Measurements from ENCODE around the gene PNLIPRP1.

Gene PNLIPRP1

DNA sequence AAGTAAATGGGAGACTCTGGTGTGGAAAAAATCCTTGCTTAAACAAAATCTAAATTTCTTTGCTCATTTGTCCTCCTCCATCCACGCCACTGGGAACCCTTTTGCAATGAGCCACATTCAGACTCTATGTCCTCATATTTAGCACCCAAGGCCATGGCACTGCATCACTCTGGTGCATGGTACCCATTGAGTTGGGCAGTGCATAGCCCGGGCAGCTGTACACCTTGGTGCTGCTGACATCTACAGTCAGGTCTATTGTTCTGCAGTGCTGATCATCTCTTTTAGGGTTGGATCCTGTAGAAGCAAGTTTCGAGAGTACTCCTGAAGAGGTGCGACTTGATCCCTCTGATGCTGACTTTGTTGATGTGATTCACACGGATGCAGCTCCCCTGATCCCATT, 6.8 kb downstream of the PNLIPRP1 start (continued):
- TF ChIP-seq, protein P1, sequence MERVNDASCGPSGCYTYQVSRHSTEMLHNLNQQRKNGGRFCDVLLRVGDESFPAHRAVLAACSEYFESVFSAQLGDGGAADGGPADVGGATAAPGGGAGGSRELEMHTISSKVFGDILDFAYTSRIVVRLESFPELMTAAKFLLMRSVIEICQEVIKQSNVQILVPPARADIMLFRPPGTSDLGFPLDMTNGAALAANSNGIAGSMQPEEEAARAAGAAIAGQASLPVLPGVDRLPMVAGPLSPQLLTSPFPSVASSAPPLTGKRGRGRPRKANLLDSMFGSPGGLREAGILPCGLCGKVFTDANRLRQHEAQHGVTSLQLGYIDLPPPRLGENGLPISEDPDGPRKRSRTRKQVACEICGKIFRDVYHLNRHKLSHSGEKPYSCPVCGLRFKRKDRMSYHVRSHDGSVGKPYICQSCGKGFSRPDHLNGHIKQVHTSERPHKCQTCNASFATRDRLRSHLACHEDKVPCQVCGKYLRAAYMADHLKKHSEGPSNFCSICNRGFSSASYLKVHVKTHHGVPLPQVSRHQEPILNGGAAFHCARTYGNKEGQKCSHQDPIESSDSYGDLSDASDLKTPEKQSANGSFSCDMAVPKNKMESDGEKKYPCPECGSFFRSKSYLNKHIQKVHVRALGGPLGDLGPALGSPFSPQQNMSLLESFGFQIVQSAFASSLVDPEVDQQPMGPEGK (CRISPR knock-in tag; IDR thresholded peaks at IDR 0.05; ENCODE audit: borderline replicate concordance): no peak
- TF ChIP-seq POU6F1 (CRISPR knock-in tag; IDR thresholded peaks at IDR 0.05; ENCODE audit: borderline replicate concordance, low read depth) (no peak), BACH2 (CRISPR knock-in tag; IDR thresholded peaks at IDR 0.05; ENCODE audit: borderline replicate concordance) (no peak), GLIS3 (CRISPR knock-in tag; IDR thresholded peaks at IDR 0.05) (no peak), RARB (CRISPR knock-in tag; IDR thresholded peaks at IDR 0.05) (no peak), PPARA (CRISPR knock-in tag; IDR thresholded peaks at IDR 0.05; ENCODE audit: borderline replicate concordance) (no peak), TCF4 (CRISPR knock-in tag; IDR thresholded peaks at IDR 0.05; ENCODE audit: borderline replicate concordance) (no peak), ARNTL (CRISPR knock-in tag; IDR thresholded peaks at IDR 0.05; ENCODE audit: borderline replicate concordance, low read depth) (no peak)

- ATAC-seq: no peak
- TF ChIP-seq ZNF70 (CRISPR knock-in tag; IDR thresholded peaks at IDR 0.05) (no peak), ISL1 (CRISPR knock-in tag; IDR thresholded peaks at IDR 0.05) (no peak), PPARA (CRISPR knock-in tag; IDR thresholded peaks at IDR 0.05; ENCODE audit: borderline replicate concordance) (no peak), BACH2 (CRISPR knock-in tag; IDR thresholded peaks at IDR 0.05; ENCODE audit: borderline replicate concordance) (no peak), ZNF8 (CRISPR knock-in tag; IDR thresholded peaks at IDR 0.05) (no peak), ESRRG (CRISPR knock-in tag; IDR thresholded peaks at IDR 0.05) (no peak), ZNF565 (CRISPR knock-in tag; conservative IDR thresholded peaks at IDR 0.05; ENCODE audit: low read depth) (no peak), SNAI2 (CRISPR knock-in tag; IDR thresholded peaks at IDR 0.05) (no peak), CSRNP3 (CRISPR knock-in tag; IDR thresholded peaks at IDR 0.05) (no peak), GLIS3 (CRISPR knock-in tag; IDR thresholded peaks at IDR 0.05) (no peak), CSDC2 (CRISPR knock-in tag; IDR thresholded peaks at IDR 0.05) (no peak), TCF4 (CRISPR knock-in tag; IDR thresholded peaks at IDR 0.05; ENCODE audit: borderline replicate concordance) (no peak), ZFP3 (CRISPR knock-in tag; IDR thresholded peaks at IDR 0.05) (no peak), RARB (CRISPR knock-in tag; IDR thresholded peaks at IDR 0.05) (no peak), TOX (CRISPR knock-in tag; IDR thresholded peaks at IDR 0.05; ENCODE audit: borderline replicate concordance) (no peak), ZC3H10 (CRISPR knock-in tag; IDR thresholded peaks at IDR 0.05) (no peak), ARNTL (CRISPR knock-in tag; IDR thresholded peaks at IDR 0.05; ENCODE audit: borderline replicate concordance, low read depth) (no peak)
- TF ChIP-seq, protein P1 (CRISPR knock-in tag; IDR thresholded peaks at IDR 0.05; ENCODE audit: borderline replicate concordance): no peak
- TF ChIP-seq, protein P2, sequence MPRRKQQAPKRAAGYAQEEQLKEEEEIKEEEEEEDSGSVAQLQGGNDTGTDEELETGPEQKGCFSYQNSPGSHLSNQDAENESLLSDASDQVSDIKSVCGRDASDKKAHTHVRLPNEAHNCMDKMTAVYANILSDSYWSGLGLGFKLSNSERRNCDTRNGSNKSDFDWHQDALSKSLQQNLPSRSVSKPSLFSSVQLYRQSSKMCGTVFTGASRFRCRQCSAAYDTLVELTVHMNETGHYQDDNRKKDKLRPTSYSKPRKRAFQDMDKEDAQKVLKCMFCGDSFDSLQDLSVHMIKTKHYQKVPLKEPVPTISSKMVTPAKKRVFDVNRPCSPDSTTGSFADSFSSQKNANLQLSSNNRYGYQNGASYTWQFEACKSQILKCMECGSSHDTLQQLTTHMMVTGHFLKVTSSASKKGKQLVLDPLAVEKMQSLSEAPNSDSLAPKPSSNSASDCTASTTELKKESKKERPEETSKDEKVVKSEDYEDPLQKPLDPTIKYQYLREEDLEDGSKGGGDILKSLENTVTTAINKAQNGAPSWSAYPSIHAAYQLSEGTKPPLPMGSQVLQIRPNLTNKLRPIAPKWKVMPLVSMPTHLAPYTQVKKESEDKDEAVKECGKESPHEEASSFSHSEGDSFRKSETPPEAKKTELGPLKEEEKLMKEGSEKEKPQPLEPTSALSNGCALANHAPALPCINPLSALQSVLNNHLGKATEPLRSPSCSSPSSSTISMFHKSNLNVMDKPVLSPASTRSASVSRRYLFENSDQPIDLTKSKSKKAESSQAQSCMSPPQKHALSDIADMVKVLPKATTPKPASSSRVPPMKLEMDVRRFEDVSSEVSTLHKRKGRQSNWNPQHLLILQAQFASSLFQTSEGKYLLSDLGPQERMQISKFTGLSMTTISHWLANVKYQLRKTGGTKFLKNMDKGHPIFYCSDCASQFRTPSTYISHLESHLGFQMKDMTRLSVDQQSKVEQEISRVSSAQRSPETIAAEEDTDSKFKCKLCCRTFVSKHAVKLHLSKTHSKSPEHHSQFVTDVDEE (CRISPR knock-in tag; IDR thresholded peaks at IDR 0.05): no peak
Observed at GRCh38 chr10:116598329-116598728, 7.6 kb downstream of the PNLIPRP1 start.

- no peak for ATAC-seq
- no peak for TF ChIP-seq ESRRG (CRISPR knock-in tag; IDR thresholded peaks at IDR 0.05)
- no peak for TF ChIP-seq POU6F1 (CRISPR knock-in tag; IDR thresholded peaks at IDR 0.05; ENCODE audit: borderline replicate concordance, low read depth)
- TF ChIP-seq CSDC2 (CRISPR knock-in tag; IDR thresholded peaks at IDR 0.05): no peak
- no peak for TF ChIP-seq ZNF70 (CRISPR knock-in tag; IDR thresholded peaks at IDR 0.05)
- TF ChIP-seq TCF4 (CRISPR knock-in tag; IDR thresholded peaks at IDR 0.05; ENCODE audit: borderline replicate concordance): no peak
- TF ChIP-seq CSRNP3 (CRISPR knock-in tag; IDR thresholded peaks at IDR 0.05): no peak
- TF ChIP-seq, protein P1 (CRISPR knock-in tag; IDR thresholded peaks at IDR 0.05; ENCODE audit: borderline replicate concordance): no peak
Observed at GRCh38 chr10:116599991-116600390, 9.2 kb downstream of the PNLIPRP1 start.

Measured in SK-N-SH treated with all-trans-retinoic acid at 6 μM for 48 hours (cell line).